Psoas muscle (tissue), 8 donors: ENCODE results near the gene WDR18. TPM values are rescaled to one million over a fixed set of nuclear protein-coding genes. Genes with fewer than 3 reads are reported as not detected.

Experiments used
- ATAC-seq, 4 donors: fragments of 200-7000 bp; cut with Tn5 transposase; one replicate each; pipeline ENCODE4 v1.9.1; 2020; ENCODE audit warnings: moderate library complexity in 3 of 4, mild to moderate bottlenecking in 2 of 4
- DNase-seq, 2 donors: peaks; one replicate each; pipeline ENCODE4 v3.0.0-alpha.2; 2020
- H3K27ac ChIP-seq: fragments of 200-600 bp; one replicate; pipeline ENCODE4 v1.8.0; 2022
- H3K27me3 ChIP-seq, 3 donors: fragments of 200-600 bp in 1 of 3; one replicate each; pipeline versions ENCODE4 v1.6.1 to v1.8.0; 2013 to 2022; ENCODE audit warnings: low read length in 2 of 3, mild to moderate bottlenecking in 2 of 3, moderate library complexity in 1 of 3; ENCODE audit not compliant: insufficient read depth in 3 of 3
- H3K36me3 ChIP-seq, 2 donors: fragments of 200-600 bp in 1 of 2; one replicate each; pipeline versions ENCODE4 v1.6.1 to v1.8.0; 2013 to 2022; ENCODE audit warnings: low read depth in 1 of 2, mild to moderate bottlenecking in 1 of 2, moderate library complexity in 1 of 2; ENCODE audit not compliant: insufficient read depth in 1 of 2
- H3K4me1 ChIP-seq: fragments of 200-600 bp; one replicate; pipeline ENCODE4 v1.8.0; 2022
- H3K4me3 ChIP-seq: fragments of 200-600 bp; one replicate; pipeline ENCODE4 v1.8.0; 2022; ENCODE audit warnings: mild to moderate bottlenecking
- H3K9me3 ChIP-seq: fragments of 200-600 bp; one replicate; pipeline ENCODE4 v1.8.0; 2022
- WGBS, 3 donors: extraction: QIAGEN DNeasy Blood & Tissue Kit; methylation state at CpG; one replicate each; pipeline versions ENCODE4 v1.1.6 to v1.1.7; 2013; 5-methylcytosine and 5-hydroxymethylcytosine counted together
- intact Hi-C, 2 donors: fragments of 100-400 bp; cut with DNase I; formaldehyde crosslinking; loops; one replicate each; pipeline versions ENCODE4 v1.11.0 to v1.14.2; 2022
- polyA plus RNA-seq, 3 donors: library from polyadenylated mRNA; stranded (reverse); fragments of 200-250 nt; gene quantifications; one replicate each; pipeline ENCODE4 v1.2.3, GENCODE V29; 2013
- total RNA-seq, 4 donors: library from RNA; stranded (reverse); fragmentation: NEBNext Ultra II Directional in 2 of 4; extraction: Animal tissue kit (Norgen Biotek cat#: 25700) in 2 of 4; gene quantifications; one replicate each; pipeline versions ENCODE4 v1.2.1 to v1.2.4, GENCODE V29; 2021 to 2023
- TF ChIP-seq, protein P1 (sequence below): fragments of 200-600 bp; IDR thresholded peaks from one replicate; pipeline ENCODE4 v1.8.0; 2022; ENCODE audit warnings: antibody characterized with exemption
- donor health status: healthy with polysubstance abuse.
- donor health status: DM: no; HTN: no; CAD: no; lungs with moderate emphysema.
- donor health status: Bipolar disorder and iron deficiency.
- donor health status: healthy.
- donor health status: DM: yes; HTN: yes; CAD: no.
- donor health status: DM: no; HTN: no; CAD: no.
- donor health status: DM: no; HTN: no; CAD: no.
- donor health status: DM: yes; HTN: yes; CAD: no.

The WDR18 gene
- total and polyA plus RNA-seq, 7 donors = 17.4 to 77.9 (median 28.0) TPM

DNA sequence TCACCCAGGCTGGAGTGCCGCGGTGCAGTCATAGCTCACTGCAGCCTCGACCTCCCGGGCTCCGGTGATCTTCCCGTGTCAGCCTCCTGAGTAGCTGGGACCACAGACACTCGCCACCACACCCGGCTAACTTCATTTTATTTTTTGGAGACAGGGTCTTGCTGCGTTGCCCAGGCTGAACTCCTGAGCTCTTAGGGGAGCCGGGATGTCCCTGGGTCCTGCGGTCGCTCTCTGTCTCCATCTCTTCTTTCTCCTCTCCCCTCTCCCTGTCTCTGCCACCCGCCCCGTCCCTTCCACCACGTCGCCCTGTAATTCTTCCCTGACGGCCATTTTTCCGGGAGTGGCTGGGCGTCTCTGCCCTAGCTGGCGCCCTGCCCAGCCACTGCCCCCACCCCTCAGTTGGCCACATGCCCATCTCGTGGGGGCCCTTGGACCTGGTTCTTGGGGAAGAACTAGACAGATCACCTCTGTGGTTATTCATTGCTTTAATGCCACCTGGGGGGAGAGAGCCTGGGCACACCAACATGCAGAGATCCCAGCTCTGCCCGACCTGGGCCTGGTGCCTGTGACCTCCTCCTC, 39.4 kb upstream of the WDR18 start:
- no peak for ATAC-seq
- peaks cover 10% of the 10 kb centered on the region for H3K4me1 ChIP-seq
- H3K4me3 ChIP-seq = no peak overlapping the region
- peaks cover 0 to 1% (median 0%) of the 10 kb centered on the region in 3 donors for H3K27me3 ChIP-seq
- DNase-seq = no peak
- intact Hi-C loops = no loop called here
- no peaks in the 10 kb centered on the region for H3K9me3 ChIP-seq
- TF ChIP-seq, protein P1, sequence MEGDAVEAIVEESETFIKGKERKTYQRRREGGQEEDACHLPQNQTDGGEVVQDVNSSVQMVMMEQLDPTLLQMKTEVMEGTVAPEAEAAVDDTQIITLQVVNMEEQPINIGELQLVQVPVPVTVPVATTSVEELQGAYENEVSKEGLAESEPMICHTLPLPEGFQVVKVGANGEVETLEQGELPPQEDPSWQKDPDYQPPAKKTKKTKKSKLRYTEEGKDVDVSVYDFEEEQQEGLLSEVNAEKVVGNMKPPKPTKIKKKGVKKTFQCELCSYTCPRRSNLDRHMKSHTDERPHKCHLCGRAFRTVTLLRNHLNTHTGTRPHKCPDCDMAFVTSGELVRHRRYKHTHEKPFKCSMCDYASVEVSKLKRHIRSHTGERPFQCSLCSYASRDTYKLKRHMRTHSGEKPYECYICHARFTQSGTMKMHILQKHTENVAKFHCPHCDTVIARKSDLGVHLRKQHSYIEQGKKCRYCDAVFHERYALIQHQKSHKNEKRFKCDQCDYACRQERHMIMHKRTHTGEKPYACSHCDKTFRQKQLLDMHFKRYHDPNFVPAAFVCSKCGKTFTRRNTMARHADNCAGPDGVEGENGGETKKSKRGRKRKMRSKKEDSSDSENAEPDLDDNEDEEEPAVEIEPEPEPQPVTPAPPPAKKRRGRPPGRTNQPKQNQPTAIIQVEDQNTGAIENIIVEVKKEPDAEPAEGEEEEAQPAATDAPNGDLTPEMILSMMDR = no peak
- 68 to 76% (median 73%) methylated on average over 22 of the region's 22 CpGs for WGBS, 3 donors
- H3K36me3 ChIP-seq = no peaks in the 10 kb centered on the region
- H3K27ac ChIP-seq = no peak overlapping the region

DNA sequence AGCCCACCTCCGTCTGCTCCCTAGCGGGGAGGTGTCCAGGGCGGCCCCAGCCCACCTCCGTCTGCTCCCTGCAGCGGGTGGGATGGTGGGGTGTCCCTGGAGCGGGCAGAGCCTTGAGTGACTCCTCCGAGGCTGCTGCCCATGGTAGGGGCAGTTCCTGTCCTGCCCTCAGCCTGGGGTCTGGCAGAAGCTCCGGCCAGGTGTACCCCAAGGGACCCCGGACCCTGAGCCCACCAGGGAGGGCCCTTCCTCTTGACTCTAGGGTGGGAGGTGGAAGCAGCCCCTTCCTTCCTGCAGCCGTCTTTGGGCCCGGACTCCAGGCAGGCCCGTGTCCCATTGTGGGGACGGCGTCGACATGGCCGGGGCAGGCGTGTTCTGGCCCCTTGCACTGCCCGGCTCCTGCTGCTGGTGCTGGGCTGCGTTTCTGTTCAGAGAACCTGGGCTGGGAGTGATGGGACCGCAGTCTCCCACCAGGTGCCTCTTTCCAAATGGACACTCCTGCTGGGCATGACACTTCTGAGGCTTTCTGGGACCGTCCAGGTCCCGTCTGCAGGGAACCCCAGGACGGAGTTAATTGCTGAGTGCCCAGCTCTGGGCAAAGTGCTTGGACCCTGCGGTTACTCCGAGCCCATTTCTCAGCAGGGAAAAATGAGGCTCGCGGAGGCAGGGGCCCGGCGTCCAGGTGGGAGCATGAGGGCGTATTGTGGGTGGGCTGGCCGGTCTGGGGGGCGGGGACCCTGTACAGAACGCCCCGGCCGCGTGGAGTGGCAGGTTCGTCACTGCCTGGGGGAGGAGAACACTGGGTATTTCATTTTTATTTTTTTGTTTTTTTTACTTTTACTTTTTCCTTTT, 38.5 kb upstream of the WDR18 start:
- Histone ChIP-seq H3K27ac (no peak overlapping the region), H3K27me3 (peaks cover 0 to 1% (median 0%) of the 10 kb centered on the region in 3 donors)
- DNase-seq = no peak

DNA sequence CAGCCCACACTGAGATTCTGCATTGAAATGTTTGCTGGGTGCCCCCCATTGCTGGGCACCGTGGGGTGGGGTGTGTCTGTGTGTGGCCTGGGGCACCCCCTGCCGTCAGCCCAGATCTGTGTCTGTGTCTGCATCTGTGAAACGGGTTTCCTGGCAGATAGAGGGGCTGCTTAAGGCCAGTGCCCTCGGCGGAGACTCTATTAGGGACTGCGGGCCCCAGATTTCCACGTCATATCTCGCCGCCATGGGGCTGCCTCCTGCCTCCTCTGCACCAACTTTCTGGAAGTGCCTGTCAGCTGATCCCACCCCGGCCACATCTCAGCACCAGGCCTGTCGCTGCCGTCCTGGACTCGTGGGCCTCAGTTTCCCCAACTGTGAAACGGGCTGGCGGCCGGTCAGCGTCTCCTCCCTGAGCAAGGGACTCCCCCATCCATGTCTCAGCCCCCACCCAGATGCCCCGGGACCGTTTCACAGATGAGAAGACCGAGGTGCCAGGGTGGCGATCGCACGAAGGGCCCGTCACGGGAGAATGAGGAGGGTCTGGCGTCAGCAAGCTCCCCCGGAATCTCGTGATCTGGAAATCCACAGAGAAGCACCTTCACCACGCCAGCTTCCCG, 36.9 kb upstream of the WDR18 start:
- intact Hi-C loops = no loop called here
- Histone ChIP-seq H3K27me3 (no peaks in the 10 kb centered on the region), H3K27ac (no peak overlapping the region), H3K36me3 (no peaks in the 10 kb centered on the region), H3K4me3 (no peak overlapping the region), H3K9me3 (no peaks in the 10 kb centered on the region), H3K4me1 (no peaks in the 10 kb centered on the region)
- TF ChIP-seq, protein P1 = no peak
- 86 to 91% (median 90%) methylated on average over 30 of the region's 30 CpGs for WGBS, 3 donors
- no peak for ATAC-seq
- no peak for DNase-seq

More for the DNA sequence above, 38.5 kb upstream of the WDR18 start:
- peaks cover 5% of the 10 kb centered on the region for H3K4me1 ChIP-seq
- no peaks in the 10 kb centered on the region for H3K9me3 ChIP-seq
- intact Hi-C loops = no loop called here
- TF ChIP-seq, protein P1 = no peak
- H3K4me3 ChIP-seq = no peak overlapping the region
- no peak for ATAC-seq
- 82 to 86% (median 86%) methylated on average over 36 to 37 of the region's 37 CpGs for WGBS, 3 donors
- H3K36me3 ChIP-seq = no peaks in the 10 kb centered on the region

DNA sequence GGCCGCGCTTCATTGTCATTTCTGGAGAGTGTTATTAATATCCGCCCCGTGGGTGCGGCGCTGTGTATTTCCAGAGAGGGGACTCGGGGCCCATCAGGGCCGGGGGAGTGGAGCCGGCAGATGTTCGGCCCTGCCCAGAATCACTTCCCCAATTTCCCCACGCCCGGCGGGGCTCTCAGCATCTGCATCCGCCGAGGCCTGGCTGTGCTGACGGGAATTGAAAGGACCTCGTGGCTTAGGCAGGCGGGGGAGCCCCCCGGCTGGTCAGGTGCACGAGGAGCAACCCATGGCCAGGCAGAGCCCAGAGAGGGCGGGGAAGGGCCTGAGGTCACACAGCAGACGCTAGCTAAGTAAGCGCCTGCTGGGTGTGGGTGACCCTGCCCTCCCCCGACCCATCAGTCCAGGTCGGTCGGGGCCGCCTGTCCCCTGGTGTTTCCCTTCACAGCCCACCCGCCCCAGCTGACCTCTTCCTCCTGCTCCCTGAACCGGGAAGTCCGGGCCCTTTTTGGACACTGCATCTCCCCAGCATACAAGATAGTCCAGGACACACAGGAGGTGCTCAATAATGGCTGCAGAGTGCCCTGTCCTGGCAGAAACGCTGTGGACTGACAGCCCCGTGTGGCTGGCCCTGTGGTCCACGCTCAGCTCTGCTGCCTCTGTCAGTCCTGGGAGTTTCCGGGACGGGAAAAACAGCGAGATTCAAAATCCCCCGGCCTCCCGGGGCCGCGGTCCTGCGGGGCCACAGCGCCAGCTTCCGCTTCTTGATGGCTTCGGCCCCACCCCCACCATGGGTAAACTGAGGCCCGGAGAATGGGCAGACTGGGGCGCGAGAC, 36.2 kb upstream of the WDR18 start:
- Histone ChIP-seq H3K27me3 (peaks cover 0 to 5% (median 3%) of the 10 kb centered on the region in 3 donors), H3K27ac (no peak overlapping the region), H3K4me3 (no peak overlapping the region), H3K9me3 (no peaks in the 10 kb centered on the region), H3K4me1 (no peaks in the 10 kb centered on the region), H3K36me3 (no peaks in the 10 kb centered on the region)
- intact Hi-C loops = no loop called here
- TF ChIP-seq, protein P1 = no peak
- 74 to 81% (median 76%) methylated on average over 39 to 47 of the region's 47 CpGs for WGBS, 3 donors
- DNase-seq = peak; percentile 66 to 81
- peak; percentile 35 to 55 (median 40) for ATAC-seq
